Heart left ventricle (tissue), 13 donors: ENCODE measurements around the gene ATXN7L1.

Experiments
- CTCF ChIP-seq, 12 donors: fragments of 200-600 bp; sonication (generic) in 4 of 12; IDR thresholded peaks; one replicate each; pipeline versions ENCODE4 v1.5.0 to v1.8.0; 2018 to 2022; ENCODE audit warnings: antibody characterized with exemption in 12 of 12, mild to moderate bottlenecking in 5 of 12
- POLR2A ChIP-seq, 2 donors: fragments of 450-650 bp; IDR thresholded peaks; one replicate each; pipeline ENCODE4 v1.6.1; 2017; ENCODE audit warnings: antibody characterized with exemption in 2 of 2, mild to moderate bottlenecking in 2 of 2, moderate library complexity in 2 of 2
- donor health status: ischemic (EF 13 %, LVEDD 7.1; RV severe dilation, severe dysfunction).
- donor health status: DM: no; HTN: yes; CAD: no.
- donor health status: DM: no; HTN: no; CAD: no.
- donor health status: ischemic (EF 25% LVEDD 6.9; RV normal size, moderate dysfunction).
- donor health status: ischemic (EF 25% LVEDD 5.7; RV mildly dilated, moderate dysfunction).
- donor health status: ischemic (EF 35%, LVEDD 5.7; RV mildly dilated, moderate dysfunction).
- donor health status: nonischemic (EF 11% LVEDD 7.7; RV severe dilation, severe dysfunction).
- donor health status: DM: yes; HTN: yes; CAD: no.
- donor health status: PGD.
- donor health status: ischemic (EF 29% LVEDD 5.4; RV normal size, mild dysfunction).
- donor health status: nonischemic (EF 23%, LVEDD 6.1; RV moderate dilation, normal function).

GRCh38 chr7:105788816-105789349, 87.5 kb downstream of the ATXN7L1 start:
- TF ChIP-seq POLR2A (IDR thresholded peaks at IDR 0.05) (no peak), CTCF (IDR thresholded peaks at IDR 0.05) (no peak)
